Naive B cell (primary cell): ENCODE measurements around the gene RGS10. TPM values are rescaled to one million over a fixed set of nuclear protein-coding genes. Genes with fewer than 3 reads are reported as not detected.
A peak's percentile ranks its signal among the peaks of the same experiment; 100 is the strongest.

Experiments used
- ATAC-seq, 2 donors: fragments of 150-1000 bp; cut with Tn5 transposase; 2 replicates each; pipeline ENCODE4 v1.10.0; 2021; ENCODE audit warnings: low read depth in 2 of 2, mild to moderate bottlenecking in 2 of 2, moderate library complexity in 2 of 2
- DNase-seq: peaks from one replicate; pipeline ENCODE4 v3.0.0; 2022
- H3K27ac Mint-ChIP-seq, 6 donors: one replicate each; pipeline ENCODE4 v1.8.0; 2020 to 2022; ENCODE audit warnings: mild to moderate bottlenecking in 6 of 6, mixed read lengths in 6 of 6, moderate library complexity in 5 of 6, inconsistent platforms in 2 of 6
- H3K27me3 Mint-ChIP-seq, 3 donors: one replicate each; pipeline ENCODE4 v1.8.0; 2021 to 2022; ENCODE audit warnings: mixed read lengths in 3 of 3, mild to moderate bottlenecking in 1 of 3
- H3K36me3 Mint-ChIP-seq, 2 donors: one replicate each; pipeline ENCODE4 v1.8.0; 2020 to 2022; ENCODE audit warnings: mixed read lengths in 2 of 2, inconsistent platforms in 1 of 2, mild to moderate bottlenecking in 1 of 2
- H3K4me1 Mint-ChIP-seq, 3 donors: one replicate each; pipeline ENCODE4 v1.8.0; 2020 to 2022; ENCODE audit warnings: mixed read lengths in 3 of 3, inconsistent platforms in 1 of 3, mild to moderate bottlenecking in 1 of 3, moderate library complexity in 1 of 3
- H3K4me3 Mint-ChIP-seq, 8 donors: one replicate each; pipeline ENCODE4 v1.8.0; 2020 to 2022; ENCODE audit warnings: mild to moderate bottlenecking in 8 of 8, mixed read lengths in 8 of 8, moderate library complexity in 8 of 8, inconsistent platforms in 2 of 8
- H3K9me3 Mint-ChIP-seq, 7 donors: one replicate each; pipeline ENCODE4 v1.8.0; 2020 to 2022; ENCODE audit warnings: mixed read lengths in 7 of 7, mild to moderate bottlenecking in 5 of 7, inconsistent platforms in 2 of 7, moderate library complexity in 1 of 7
- polyA plus RNA-seq, 6 donors: library from polyadenylated mRNA; unstranded; fragments of 300-500 nt; fragmentation: Illumina TruSeq; gene quantifications; one replicate each; pipeline ENCODE4 v1.2.3, GENCODE V29; 2021; ENCODE audit warnings: low read depth in 6 of 6

The RGS10 gene
- polyA plus RNA-seq, 6 donors from 2014 or later = 15.0 to 25.0 (median 20.4) TPM

DNA sequence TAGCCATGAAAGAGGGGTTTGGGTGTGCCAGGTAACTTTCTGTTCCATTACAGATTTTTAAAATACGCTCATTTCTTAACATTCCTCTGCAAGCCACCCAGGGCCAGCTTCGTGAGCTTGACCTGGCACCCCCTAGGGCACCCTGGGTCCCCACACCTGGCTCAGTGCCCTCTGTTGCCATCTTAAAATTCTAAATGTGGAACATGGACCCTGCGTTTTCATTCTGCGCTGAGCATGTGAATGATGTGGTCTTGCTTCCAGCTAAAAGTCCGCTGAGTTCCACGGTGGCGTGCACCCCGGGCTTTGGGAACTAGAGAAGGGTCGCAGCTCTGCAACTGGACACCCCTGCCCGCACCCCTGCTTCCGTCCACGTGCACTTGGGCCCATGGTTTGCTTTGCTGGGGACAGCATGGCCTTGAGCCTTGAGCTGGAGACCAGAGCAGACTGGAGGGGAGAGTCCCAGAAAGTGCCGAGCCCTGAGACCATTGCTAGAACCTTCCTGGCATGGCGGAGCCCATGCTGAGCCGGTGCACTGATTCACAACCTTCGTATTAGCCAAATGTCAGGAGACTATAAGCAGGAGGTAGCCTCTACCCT, 91.1 kb downstream of the RGS10 start:
- H3K27ac Mint-ChIP-seq = peak overlapping the region in 1 of 6 donors; percentile 89
- no peak for ATAC-seq
- H3K36me3 Mint-ChIP-seq = peaks cover 4 to 26% of the 10 kb centered on the region in 2 donors
- no peaks in the 10 kb centered on the region for H3K27me3 Mint-ChIP-seq
- peaks cover 22 to 26% (median 24%) of the 10 kb centered on the region in 3 donors for H3K4me1 Mint-ChIP-seq
- H3K9me3 Mint-ChIP-seq = no peaks in the 10 kb centered on the region
- DNase-seq = no peak
- H3K4me3 Mint-ChIP-seq = no peak overlapping the region

DNA sequence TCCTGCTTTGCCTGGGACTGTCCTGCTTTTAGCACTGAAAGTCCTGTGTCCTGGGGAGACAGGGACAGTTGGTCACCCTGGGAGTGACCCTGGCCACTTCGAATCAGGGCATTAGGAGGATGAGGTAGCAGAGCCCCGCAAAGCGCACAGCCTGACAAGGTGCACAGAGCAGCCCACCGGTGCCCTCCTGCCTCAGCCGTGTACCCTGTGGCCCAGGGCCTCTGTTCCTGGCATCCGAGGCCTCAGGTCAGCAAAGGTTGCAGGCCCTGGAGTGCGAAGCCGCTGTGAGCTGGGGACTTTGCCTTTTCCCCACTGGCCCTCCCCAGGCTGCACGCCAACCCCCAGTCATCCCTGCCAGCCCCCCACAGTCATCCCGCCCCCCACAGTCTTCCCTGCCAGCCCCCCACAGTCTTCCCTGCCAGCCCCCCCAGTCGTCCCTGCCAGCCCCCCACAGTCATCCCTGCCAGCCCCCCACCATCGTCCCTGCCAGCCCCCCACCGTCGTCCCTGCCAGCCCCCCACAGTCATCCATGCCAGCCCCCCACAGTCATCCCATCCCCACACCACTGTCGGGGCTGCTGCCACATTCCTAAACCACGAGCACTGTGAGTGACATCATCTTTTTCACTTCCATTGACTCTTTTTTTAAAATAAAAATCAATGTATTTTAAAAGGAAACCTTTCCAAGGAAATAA, 91.8 kb downstream of the RGS10 start:
- DNase-seq (no peak), ATAC-seq (no peak)
- H3K9me3 Mint-ChIP-seq = no peaks in the 10 kb centered on the region
- H3K36me3 Mint-ChIP-seq = peaks cover 4 to 26% of the 10 kb centered on the region in 2 donors
- H3K27ac Mint-ChIP-seq = peak overlapping the region in 2 of 6 donors; percentile 72 to 89
- no peak overlapping the region for H3K4me3 Mint-ChIP-seq
- H3K4me1 Mint-ChIP-seq = peaks cover 22 to 27% (median 24%) of the 10 kb centered on the region in 3 donors
- H3K27me3 Mint-ChIP-seq = no peaks in the 10 kb centered on the region

Other genes starting within 250 kb of the RGS10 start
- gene TIAL1, start 54.2 kb upstream of the RGS10 start, polyA plus RNA-seq = 10 to 100 TPM in 4 of 6 donors, 1 to 10 TPM in 2; 7.8 to 14.6 (median 13.2) TPM
- 1 to 10 TPM in 2 of 6 donors, under 1 TPM in 3, not detected in 1; 0.41 to 1.2 (median 0.89) TPM for gene BAG3, start 108.7 kb upstream of the RGS10 start, polyA plus RNA-seq
- 10 to 100 TPM; 13.0 to 27.1 (median 19.3) TPM for gene INPP5F, start 183.3 kb upstream of the RGS10 start, polyA plus RNA-seq